T47D (cell line): Measurements from ENCODE around the gene SGCA.

Experiments
- DNase-seq, 2 experiments: peaks; one replicate each; pipeline versions ENCODE4 v3.0.0 to v3.0.0-alpha.2; 2011 to 2012; ENCODE audit warnings: low read depth in 1 of 2, low spot score in 1 of 2
- JUND ChIP-seq: IDR thresholded peaks from 2 replicates; pipeline ENCODE4 v1.6.1; 2012; ENCODE audit warnings: low read depth
- in situ Hi-C: cut with HindIII; loops from 2 replicates; pipeline ENCODE4 v1.10.0; 2016; ENCODE audit warnings: low sequenced_read_pairs, low pct_unique_long_range_greater_than_20kb

The SGCA gene

DNA sequence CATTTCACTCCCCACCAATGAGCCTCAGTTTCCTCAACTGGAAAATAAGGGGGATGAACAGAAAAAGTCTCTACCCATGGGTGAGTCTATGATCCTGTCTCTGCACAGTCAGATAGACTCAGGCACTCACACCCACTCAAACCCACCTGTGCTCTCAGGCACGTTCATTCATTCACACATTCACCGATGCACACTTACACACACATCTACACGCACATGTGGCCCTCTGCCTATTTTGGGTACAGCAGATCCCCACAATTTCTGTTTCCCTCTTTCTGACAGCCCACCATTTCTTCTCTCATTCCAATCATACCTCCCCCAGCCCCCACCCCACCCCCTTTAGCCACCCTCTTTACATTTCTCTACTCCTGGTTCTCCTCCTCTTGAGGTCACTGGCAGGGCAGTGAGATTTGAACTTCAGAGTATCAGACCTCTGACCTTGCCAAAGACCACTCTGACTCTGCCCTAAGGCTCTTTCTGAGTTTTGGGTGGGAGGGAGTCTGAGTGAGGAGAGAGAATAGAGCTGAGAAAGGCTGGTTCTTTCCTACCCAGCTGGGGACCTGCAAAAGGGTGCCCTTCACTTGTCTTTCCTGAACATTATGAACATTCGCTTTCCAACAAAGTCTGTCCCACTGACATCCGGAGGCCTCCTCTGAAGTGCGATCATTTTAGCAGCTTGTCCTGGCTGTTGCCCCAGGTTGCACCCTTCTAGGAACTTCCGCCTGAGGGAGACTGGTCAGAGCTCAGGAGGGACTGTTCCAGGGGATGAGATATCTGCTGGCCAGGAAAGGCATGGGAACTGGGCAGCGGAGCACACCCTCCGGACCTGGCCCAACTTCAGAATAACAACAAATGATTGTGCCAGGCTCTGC is 45.7 kb downstream of the SGCA start:
- in situ Hi-C loops, result no loop called here
- TF ChIP-seq JUND, result no peak
- DNase-seq, result no peak

DNA sequence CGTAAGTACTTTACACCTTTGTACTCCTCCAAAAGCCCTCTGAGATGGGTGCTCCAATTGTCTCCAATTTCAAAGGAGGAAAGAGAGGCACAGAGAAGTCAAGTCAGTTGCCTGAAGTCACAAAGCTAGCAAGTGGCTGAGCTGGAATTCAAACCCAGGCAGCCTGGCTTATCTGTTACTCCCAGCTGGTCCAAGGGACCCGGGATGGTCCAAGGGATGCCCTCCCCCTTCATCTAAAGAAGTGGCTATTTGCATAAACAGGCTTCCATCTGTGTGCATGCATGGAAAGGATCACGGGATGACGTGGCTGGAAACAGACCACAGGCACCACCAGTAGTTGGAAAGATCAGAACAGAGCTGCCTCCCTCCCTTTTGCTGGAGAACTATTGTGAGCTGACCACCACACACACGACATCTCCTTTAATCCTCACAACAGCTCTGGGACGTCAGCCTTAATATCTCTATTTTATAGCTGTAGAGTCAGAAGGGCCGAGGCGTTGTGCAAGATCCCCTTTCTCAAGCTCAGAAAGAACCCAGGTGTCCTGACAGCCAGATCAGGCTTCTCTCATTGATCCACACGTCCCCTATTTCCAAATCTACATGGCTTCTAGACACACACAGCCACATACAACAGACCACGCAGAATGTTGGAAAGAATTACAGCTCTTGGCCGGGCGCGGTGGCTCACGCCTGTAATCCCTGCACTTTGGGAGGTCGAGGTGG is 46.5 kb downstream of the SGCA start:
- no peak for TF ChIP-seq JUND
- in situ Hi-C loops, result no loop called here
- DNase-seq, result no peak

DNA sequence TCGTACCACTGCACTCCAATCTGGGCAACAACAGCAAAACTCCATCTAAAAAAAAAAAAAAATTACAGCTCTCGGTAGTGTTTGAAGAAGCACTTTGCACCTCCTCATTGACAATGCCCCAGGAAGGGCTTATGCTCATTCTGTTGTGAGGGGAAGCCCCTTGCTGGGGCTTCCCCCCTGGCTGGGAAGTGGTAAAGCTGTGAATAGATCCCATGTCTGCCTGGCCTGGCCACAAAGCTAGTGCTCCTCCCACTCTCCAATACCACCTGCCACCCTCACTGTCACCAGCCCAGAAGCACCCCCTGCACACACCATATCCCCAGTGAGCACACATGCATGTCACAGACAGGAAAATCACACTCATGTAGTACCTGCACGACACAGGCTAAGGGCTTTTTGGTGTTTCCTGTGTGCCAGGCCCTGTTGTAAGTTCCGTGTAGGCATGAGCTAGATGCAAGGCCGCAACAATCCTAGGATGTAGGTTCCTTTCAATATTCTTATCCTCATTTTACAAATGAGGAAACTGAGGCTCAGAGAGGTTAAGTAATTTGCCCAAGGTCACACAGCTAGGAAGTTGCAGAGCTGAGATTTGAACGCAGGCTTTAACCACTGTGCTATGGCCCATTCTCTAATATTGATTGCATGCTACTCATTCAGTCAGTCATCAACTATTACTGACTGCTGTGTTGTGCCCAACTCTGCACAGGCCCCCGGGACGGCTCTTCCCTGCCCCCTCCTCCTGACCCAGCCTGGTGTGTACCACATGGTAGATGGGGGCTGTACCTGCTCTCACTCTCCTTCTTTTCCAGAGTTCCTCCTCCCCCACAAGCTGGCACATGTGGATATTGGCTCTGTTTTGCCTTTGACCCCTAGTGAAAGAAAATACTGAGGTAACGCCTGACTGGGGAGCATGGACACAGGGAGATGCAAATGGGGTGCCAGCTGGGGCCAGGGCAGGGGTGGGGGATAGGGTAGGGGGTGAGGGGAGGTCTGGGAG is 47.5 kb downstream of the SGCA start:
- in situ Hi-C loops, result no loop called here
- no peak for TF ChIP-seq JUND
- DNase-seq, result no peak

DNA sequence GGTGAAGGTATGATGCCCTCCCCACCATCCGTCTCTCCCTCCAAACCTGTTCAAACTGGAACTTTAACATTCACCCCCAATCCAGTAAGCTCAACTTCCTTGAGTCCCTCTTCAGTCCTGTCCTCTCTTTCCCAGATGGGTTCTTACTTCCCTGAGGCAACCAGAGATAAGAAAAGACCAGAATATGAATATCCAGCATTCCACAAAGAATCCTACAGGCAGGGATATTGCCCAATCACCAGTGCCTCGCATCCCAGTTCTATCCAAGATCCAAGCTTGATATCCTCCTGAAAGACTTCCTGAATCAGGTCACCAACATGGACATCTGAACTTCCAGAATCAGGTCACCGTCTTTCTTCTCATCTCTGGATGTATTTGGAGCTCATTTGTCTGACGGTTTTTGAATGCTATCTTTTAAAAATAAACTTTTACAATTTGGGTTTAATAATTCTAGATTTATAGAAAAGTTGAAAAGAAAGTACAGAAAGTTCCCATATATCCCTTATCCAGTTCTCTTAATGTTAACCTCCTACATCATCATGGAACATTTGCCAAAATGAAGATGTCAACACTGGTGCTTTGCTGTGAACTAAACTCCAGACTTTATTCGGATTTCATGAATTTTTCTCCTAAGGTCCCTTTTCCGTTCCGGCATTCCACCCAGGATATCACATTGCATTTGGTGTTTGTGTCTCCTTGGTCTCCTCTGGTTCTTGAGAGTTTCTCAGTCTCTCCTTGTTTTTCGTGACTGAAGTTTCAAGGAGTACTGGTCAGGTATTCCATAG is 49.4 kb downstream of the SGCA start:
- no peak for DNase-seq
- in situ Hi-C loops, result no loop called here
- no peak for TF ChIP-seq JUND

DNA sequence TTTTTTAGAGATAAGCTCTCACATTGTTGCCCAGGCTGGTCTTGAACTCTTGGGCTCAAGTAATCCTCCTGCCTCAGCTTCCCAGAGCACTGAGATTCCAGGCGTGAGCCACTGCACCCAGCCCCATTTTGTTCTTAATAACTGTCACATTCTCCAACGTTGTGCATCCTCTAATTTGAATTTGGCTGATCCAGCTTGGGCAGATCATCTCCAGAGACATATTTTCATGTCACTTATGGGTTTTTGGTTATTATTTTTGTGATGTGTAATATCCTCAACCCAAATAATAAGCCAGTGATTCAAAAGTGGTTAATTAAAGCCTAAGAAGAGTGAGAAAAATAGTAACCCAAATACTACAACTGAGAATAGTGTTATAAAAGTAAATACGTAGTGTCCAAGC is 51.8 kb downstream of the SGCA start:
- no peak for TF ChIP-seq JUND
- DNase-seq, result no peak
- in situ Hi-C loops, result no loop called here

DNA sequence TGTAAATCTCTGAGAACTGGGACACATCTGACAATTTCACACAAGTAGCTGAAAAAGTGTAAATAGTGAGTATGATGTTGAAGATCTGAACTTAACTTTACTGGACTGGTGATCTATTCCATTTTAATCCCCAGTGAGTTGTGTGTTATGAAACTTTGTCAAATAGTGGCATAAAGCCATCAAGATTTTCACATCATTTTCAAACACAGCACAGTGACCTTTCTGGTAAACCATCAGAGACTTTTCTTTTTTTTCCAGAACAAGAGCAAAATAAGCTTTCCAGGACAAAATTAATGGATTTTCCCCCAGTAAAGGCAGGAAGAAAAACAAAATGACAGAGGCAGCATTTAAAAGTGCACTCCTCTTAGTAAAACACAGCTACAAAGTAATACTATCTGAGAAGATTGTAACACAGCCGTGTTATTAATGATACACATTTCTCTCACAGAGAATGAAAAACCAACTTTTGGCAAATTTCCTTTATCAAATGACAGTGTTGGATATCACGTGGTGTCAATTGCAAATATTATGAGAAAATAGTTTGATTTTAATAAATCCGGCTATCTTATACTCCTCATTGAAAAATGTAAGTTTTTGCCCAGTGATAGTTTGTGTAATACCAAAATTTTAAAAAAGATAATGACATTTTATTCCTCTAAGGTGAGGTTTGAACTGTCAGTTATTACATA is 52.4 kb downstream of the SGCA start:
- TF ChIP-seq JUND, result no peak
- DNase-seq, result no peak
- in situ Hi-C loops, result no loop called here

- DNase-seq, result no peak
- in situ Hi-C loops, result no loop called here
- no peak for TF ChIP-seq JUND
Measured at GRCh38 chr17:50218771-50219315, 53.0 kb downstream of the SGCA start.

GRCh38 chr17:50219342-50219741 is 53.5 kb downstream of the SGCA start:
- in situ Hi-C loops, result no loop called here
- no peak for TF ChIP-seq JUND
- no peak for DNase-seq

- no peak for TF ChIP-seq JUND
- DNase-seq, result no peak
- in situ Hi-C loops, result no loop called here
Measured at GRCh38 chr17:50219939-50220465, 54.2 kb downstream of the SGCA start.

- DNase-seq, result no peak
- in situ Hi-C loops, result no loop called here
- TF ChIP-seq JUND, result no peak
Measured at GRCh38 chr17:50220811-50221210, 55.0 kb downstream of the SGCA start.

GRCh38 chr17:50221266-50221863 is 55.6 kb downstream of the SGCA start:
- no peak for TF ChIP-seq JUND
- in situ Hi-C loops, result no loop called here
- no peak for DNase-seq
